GM12801 (cell line): ENCODE data around the gene LHPP.

Experiments used
- TF ChIP-seq, protein P1 (sequence below): IDR thresholded peaks from one replicate; pipeline ENCODE4 v1.5.1; 2011; ENCODE audit warnings: control low read depth; ENCODE audit not compliant: insufficient read length; ENCODE audit errors: extremely low read depth

Gene LHPP

DNA sequence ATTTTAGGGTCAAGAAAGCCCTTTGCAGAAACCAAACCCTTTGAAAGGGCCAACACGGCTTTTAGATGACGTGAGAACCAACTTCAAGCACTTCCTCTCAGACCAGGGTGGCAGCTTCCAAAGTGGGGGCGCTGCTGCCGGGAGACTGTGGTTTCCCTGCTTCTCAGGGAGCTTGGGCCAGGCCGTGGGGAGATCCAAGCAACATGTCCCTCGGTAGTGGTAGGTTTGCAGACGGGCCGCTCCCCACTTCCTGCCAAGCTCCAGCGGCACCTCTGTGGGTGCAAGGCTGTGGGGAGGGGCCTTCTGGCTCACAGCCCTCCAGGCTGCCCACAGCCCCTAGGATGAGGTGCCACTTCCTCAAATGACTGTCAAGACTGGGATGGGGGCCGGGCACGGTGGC is 150.1 kb downstream of the LHPP start:
- TF ChIP-seq, protein P1, sequence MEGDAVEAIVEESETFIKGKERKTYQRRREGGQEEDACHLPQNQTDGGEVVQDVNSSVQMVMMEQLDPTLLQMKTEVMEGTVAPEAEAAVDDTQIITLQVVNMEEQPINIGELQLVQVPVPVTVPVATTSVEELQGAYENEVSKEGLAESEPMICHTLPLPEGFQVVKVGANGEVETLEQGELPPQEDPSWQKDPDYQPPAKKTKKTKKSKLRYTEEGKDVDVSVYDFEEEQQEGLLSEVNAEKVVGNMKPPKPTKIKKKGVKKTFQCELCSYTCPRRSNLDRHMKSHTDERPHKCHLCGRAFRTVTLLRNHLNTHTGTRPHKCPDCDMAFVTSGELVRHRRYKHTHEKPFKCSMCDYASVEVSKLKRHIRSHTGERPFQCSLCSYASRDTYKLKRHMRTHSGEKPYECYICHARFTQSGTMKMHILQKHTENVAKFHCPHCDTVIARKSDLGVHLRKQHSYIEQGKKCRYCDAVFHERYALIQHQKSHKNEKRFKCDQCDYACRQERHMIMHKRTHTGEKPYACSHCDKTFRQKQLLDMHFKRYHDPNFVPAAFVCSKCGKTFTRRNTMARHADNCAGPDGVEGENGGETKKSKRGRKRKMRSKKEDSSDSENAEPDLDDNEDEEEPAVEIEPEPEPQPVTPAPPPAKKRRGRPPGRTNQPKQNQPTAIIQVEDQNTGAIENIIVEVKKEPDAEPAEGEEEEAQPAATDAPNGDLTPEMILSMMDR, result no peak

DNA sequence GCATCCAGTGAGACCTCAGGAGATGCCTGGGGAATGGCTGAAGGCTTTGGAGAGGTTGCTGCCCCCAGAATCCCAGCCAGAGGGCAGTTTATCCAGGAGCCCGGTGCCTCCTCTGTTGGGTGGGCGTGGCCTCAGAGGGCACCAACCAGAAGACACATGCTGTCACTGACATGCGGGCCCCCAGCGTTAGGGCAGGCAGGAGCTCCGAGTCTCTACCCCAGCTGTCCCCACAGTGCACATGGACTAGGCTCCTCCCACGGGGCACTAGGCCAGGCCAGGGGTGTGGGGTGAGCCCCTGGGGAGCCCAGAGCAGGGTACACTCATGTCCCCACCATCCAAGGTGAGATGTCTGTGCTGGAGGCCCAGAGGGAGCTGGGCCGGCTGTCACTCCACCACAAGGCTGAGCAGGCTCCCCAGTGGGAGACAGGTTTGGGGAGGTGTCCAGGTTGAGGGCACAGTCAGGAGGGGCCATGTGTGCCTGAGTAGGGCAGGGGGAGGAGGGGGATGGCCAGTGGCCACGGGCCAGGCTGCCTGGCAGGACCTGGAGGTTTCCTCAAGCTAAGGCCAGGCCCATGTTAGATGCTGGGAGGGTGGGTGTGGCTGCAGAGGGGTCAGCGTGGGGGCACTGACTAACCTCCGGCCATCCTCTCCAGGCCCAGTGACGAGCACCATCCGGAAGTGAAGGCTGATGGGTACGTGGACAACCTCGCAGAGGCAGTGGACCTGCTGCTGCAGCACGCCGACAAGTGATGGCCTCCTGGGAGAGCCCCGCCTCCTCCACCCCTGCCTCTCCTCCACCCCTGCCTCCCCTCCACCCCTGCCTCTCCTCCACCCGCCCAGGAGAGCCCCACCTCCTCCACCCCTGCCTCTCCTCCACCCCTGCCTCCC is 151.2 kb downstream of the LHPP start:
- TF ChIP-seq, protein P1, result no peak

DNA sequence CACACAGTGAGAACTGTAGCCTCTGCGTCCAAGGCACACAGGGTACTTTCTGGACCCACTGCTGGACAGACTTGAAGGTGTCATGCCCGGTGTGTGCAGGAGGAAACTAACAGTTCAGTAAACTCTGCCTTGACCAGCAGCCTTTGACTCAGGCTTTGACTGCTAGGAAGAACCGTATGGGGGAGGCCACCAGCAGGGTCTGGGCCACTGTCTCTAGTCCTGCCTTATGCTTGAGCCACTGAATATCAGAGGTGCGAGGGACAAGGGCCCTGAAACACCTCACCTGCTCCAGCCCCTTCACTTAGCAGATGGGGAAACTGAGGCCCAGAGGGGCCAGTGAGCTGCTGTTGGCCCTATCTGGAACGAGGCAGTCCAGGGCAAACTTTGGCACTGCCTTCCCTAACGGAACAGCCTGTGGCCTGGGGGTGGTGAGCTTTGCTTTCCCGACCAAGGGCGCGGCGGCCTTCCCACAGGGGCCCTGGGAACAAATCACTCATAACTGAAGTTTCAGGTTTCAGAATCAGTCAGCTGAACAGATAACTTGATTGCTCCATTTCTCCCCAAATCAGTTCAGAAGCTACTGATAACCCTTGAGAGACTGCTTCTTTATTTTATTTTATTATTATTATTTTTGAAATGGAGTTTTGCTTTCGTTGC is 152.5 kb downstream of the LHPP start:
- TF ChIP-seq, protein P1, result no peak

DNA sequence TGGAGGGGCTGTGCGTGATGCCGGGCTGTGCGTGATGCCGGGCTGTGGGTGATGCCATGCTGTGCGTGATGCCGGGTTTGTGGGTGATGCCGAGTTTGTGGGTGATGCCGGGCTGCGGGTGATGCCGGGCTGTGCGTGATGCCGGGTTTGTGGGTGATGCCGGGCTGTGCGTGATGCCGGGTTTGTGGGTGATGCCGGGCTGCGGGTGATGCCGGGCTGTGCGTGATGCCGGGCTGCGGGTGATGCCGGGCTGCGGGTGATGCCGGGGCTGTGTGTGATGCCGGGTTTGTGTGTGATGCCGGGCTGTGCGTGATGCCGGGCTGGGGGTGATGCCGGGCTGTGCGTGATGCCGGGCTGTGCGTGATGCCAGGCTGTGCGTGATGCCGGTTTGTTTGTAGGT is 153.6 kb downstream of the LHPP start:
- TF ChIP-seq, protein P1, result no peak

DNA sequence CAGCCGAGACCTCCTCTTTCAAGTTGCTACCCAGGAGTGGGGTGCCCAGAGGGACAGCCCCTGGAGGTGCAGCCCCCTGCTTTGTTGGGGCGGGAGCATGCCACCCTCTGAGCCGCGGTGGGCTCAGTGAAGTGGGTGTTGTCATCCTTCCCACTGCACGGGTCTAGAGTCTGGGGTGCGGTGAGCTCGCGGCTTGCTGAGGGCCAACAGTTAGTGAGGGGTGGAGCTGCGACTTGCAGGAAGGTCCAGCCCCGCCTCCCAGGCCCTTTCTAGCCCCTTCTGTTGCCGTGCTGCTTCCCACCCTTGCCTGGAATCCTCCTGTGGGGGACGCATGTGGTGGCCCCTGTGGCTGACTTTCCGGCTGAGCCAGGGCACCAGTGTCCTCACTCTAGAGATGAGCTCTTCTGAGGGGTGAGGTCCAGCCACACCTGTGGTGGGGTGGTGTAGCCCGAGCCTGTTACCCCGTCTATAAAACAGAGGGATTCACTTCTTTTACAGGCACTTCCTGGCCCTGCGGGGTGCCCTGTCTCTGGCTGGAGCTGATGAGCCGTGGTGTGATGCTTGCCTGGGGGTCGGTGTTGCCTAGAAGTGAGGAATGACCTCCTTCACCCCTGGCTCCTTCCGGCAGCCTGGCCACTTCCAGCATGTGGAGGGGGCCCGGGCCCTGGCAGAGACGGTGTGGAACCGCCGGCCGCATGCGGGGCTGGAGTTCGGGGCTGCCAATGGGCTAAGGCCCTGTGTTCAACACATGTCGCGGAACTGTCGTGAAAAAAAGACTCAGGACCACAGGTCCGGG is 154.6 kb downstream of the LHPP start:
- TF ChIP-seq, protein P1, result no peak

DNA sequence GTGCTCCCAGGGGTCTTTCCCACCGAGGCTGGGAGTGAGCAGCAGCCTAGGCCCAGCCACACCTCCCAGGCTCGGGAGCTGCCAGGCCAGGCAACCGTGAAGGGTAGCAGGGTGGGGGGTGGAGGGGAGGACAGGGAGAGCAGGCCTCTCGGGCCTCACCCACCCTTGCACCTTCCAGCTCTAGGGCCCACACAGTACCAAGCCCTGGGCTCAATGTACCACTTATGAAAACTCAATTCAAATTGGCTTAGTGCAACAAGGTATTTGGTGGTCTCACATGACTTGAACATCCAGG is 155.2 kb downstream of the LHPP start:
- TF ChIP-seq, protein P1, result no peak

DNA sequence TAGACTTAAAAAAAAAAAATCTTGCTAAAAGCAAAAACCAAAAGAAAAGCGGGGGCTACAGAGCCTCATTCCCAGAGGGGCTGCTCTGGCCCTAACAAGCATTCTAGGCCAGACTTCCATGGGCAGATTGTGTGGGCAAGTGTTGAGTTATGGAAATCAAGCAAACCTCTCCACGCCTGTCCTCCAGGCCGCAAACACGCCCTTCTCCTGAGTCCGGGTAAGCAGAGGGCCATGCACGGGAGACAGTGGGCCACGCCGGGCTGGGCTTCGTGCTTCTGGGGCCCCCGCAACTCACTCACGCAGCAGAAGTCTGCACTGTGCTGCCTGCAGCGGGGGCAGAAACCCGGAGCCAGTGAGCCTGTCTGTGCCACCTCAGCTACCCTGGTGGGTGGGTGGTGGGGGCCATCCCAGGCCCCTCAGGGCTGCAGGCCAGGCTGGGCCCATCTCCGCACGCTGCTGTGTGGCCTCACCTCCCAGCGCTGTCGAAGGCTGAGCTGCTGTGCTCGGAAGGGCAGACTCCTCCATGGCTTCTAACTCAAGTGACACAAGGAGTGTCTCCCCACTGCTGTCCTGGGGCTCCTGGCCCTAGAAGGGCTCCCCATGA is 156.9 kb downstream of the LHPP start:
- TF ChIP-seq, protein P1, result no peak
